A673 (cell line): ENCODE data around the gene SNX11. TPM values are rescaled to one million over a fixed set of nuclear protein-coding genes. Genes with fewer than 3 reads are reported as not detected.

Source experiments
- BruUV-seq: library from RNA; stranded (reverse); fragments of 400-500 nt; replicated peaks from 2 replicates; lab custom pipeline; 2021; lab: Mats Ljungman, UMichigan
- CTCF ChIA-PET: fragments of 300-600 bp; sonication (Branson Sonifier 250); formaldehyde crosslinking; loops from one replicate; lab custom pipeline; 2022; ENCODE audit warnings: antibody characterized with exemption; lab: Charles Lee
- POLR2A ChIA-PET: fragments of 300-600 bp; sonication (Branson Sonifier 250); formaldehyde crosslinking; loops from one replicate; lab custom pipeline; 2022; ENCODE audit warnings: antibody characterized with exemption; ENCODE audit not compliant: low non-redundant PET; lab: Charles Lee
- DNase-seq: peaks from one replicate; pipeline ENCODE4 v3.0.0-alpha.2; 2015; ENCODE audit warnings: low spot score
- H3K27ac ChIP-seq: fragments of 200-600 bp; sonication (generic); 2 replicates; pipeline ENCODE4 v1.5.1; 2016; ENCODE audit warnings: mixed run types, low read depth, mild to moderate bottlenecking, mixed read lengths, antibody characterized with exemption, low read length; ENCODE audit not compliant: poor library complexity, severe bottlenecking
- H3K27me3 ChIP-seq: fragments of 200-600 bp; sonication (generic); replicated peaks from 2 replicates; pipeline ENCODE4 v1.6.1; 2017; ENCODE audit warnings: mixed run types, low read depth, mild to moderate bottlenecking, mixed read lengths, antibody characterized with exemption, low read length; ENCODE audit not compliant: insufficient read depth, poor library complexity
- H3K36me3 ChIP-seq: fragments of 200-600 bp; sonication (generic); 2 replicates; pipeline ENCODE4 v1.6.1; 2016; ENCODE audit warnings: mixed run types, mild to moderate bottlenecking, mixed read lengths, antibody characterized with exemption, low read length; ENCODE audit not compliant: insufficient read depth, poor library complexity, severe bottlenecking
- H3K4me1 ChIP-seq: fragments of 200-600 bp; sonication (generic); 2 replicates; pipeline ENCODE4 v1.6.1; 2017; ENCODE audit warnings: mixed run types, mild to moderate bottlenecking, mixed read lengths, antibody characterized with exemption, low read length; ENCODE audit not compliant: insufficient read depth, poor library complexity, severe bottlenecking
- H3K4me3 ChIP-seq: fragments of 200-600 bp; sonication (generic); 2 replicates; pipeline ENCODE4 v1.5.1; 2016; ENCODE audit warnings: low read depth, mixed run types, mild to moderate bottlenecking, mixed read lengths, low read length; ENCODE audit not compliant: poor library complexity, severe bottlenecking
- H3K9me3 ChIP-seq: fragments of 200-600 bp; sonication (generic); 2 replicates; pipeline ENCODE4 v1.6.1; 2016; ENCODE audit warnings: mixed run types, low read depth, mild to moderate bottlenecking, mixed read lengths, antibody characterized with exemption, low read length; ENCODE audit not compliant: poor library complexity, severe bottlenecking
- CTCF ChIP-seq: fragments of 300-800, 200-600 bp; sonication (generic); conservative IDR thresholded peaks from 2 replicates; pipeline ENCODE4 v1.5.1; 2017; ENCODE audit warnings: low read depth, mild to moderate bottlenecking, antibody characterized with exemption, low read length, moderate library complexity, mixed read lengths
- EZH2 ChIP-seq: fragments of 200-600 bp; sonication (generic); IDR thresholded peaks from 2 replicates; pipeline ENCODE4 v1.6.1; 2017; ENCODE audit warnings: borderline replicate concordance, low read depth, mild to moderate bottlenecking, mixed read lengths, antibody characterized with exemption, low read length; ENCODE audit not compliant: poor library complexity, severe bottlenecking
- intact Hi-C: fragments of 100-400 bp; cut with micrococcal nuclease; formaldehyde crosslinking; loops from one replicate; pipeline ENCODE4 v1.10.0; 2022; ENCODE audit not compliant: unreplicated experiment
- total RNA-seq: library from RNA; stranded (reverse); gene quantifications from 2 replicates; pipeline ENCODE4 v1.2.3, GENCODE V29; 2021

Gene SNX11
- total RNA-seq, 1 experiment from 2014 or later, result 25.1 TPM

DNA sequence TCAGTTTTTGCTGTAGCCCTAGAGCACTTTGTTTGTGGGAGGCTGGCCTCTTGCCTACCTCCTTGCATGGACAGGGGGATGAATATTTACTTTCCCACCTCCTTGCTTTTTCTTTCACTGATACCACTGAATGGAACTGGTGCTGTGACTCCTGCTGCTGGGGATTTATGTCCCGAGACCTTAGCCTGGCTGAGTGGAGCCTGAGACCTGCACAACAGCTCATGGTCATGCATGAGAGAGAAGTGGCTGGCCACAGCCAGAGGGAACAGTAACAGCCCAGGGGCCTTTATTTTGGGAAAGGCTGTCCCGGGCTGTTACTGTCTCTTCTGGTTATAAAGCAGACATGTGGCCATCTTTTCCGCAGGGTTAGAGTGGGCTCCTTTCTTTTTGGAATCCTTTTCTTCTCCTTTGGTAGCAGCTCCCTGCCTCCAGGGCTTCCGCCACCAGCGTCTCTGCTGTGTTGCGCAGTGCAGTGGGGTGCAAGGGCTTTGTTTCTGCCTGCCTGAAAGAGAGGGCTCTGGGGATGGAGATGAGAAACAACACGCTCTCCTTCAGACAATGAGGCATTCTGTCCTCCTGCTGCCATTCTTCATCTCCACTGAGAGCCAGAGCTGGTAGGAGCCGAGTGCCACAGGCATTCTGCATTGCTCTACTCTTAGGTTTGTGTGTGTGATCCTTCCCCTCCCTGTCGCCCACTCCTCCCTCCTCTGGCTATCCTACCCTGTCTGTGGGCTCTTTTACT is 14.5 kb downstream of the SNX11 start:
- no TSS peak for BruUV-seq
- Histone ChIP-seq H3K4me1 (no peaks in the 10 kb centered on the region), H3K27me3 (no peaks in the 10 kb centered on the region), H3K36me3 (peaks cover 11% of the 10 kb centered on the region), H3K27ac (no peak overlapping the region), H3K9me3 (no peaks in the 10 kb centered on the region), H3K4me3 (no peak overlapping the region)
- POLR2A ChIA-PET, result no interaction called here
- DNase-seq, result no peak
- CTCF ChIA-PET, result no interaction called here
- TF ChIP-seq CTCF (no peak), EZH2 (no peak)
- intact Hi-C loops, result no loop called here

- peaks cover 11% of the 10 kb centered on the region for H3K36me3 ChIP-seq
- CTCF ChIA-PET, result interaction anchor here (0.5 kb wide), 1 partner anchor 8 kb away, joined by 4 read pairs; no protein-coding TSS in a partner anchor
- intact Hi-C loops, result no loop called here
- no peak overlapping the region for H3K27ac ChIP-seq
- TF ChIP-seq CTCF (no peak), EZH2 (no peak)
- DNase-seq, result no peak
- H3K4me3 ChIP-seq, result no peak overlapping the region
- H3K27me3 ChIP-seq, result no peaks in the 10 kb centered on the region
- POLR2A ChIA-PET, result no interaction called here
- no peaks in the 10 kb centered on the region for H3K4me1 ChIP-seq
- BruUV-seq, result no TSS peak
- H3K9me3 ChIP-seq, result no peaks in the 10 kb centered on the region
These were observed 15.1 kb downstream of the SNX11 start for GRCh38 chr17:48122665-48123045.

DNA sequence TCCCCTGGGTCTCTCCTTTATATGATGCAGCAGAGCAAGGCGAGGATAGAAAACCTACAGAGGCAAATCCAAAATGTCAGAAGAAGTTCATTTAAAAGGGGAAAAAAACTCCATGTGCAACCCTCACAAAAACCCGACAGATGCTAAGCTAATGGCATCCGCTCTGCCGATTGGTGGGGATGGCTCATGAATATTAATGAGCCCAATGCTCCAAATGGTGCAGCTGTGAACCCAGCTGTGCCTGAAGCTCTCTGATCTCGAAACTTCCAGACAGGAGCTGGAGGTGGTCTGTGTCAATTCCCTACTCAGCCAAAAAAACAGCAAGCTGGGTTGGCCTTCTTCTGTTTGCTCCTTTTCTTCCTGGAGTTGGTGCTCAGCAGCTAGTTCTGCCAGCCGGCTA is 15.5 kb downstream of the SNX11 start:
- intact Hi-C loops, result no loop called here
- POLR2A ChIA-PET, result no interaction called here
- Histone ChIP-seq H3K27me3 (no peaks in the 10 kb centered on the region), H3K4me3 (no peak overlapping the region), H3K9me3 (no peaks in the 10 kb centered on the region), H3K36me3 (peaks cover 11% of the 10 kb centered on the region), H3K4me1 (no peaks in the 10 kb centered on the region), H3K27ac (no peak overlapping the region)
- TF ChIP-seq CTCF, result no peak
- no peak for TF ChIP-seq EZH2
- BruUV-seq, result no TSS peak
- CTCF ChIA-PET, result interaction anchor here (0.5 kb wide), 1 partner anchor 8 kb away, joined by 4 read pairs; no protein-coding TSS in a partner anchor
- DNase-seq, result peak; percentile 55
